ENCODE measurements around the gene PIP5K1B.

DNA sequence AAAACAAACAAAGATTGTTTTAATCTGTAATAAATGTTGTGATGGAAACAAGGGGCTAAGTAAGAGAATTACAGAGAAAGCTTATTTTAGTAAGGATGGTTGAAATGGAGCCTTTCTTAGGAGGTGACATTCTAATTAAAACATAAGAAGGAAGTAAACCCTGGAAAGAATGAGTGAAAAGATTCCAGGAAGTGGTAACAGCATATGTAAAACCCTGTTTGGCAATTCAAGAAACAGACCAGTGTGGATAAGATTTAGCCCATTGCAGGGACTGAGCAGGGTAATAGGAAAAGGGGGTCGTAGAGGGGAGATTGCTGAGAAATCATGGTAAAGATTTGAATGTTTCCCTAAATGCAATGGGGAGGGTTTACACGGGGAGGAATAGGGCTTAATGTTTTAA, 21.6 kb upstream of the PIP5K1B start:
- TF ChIP-seq, protein P1, sequence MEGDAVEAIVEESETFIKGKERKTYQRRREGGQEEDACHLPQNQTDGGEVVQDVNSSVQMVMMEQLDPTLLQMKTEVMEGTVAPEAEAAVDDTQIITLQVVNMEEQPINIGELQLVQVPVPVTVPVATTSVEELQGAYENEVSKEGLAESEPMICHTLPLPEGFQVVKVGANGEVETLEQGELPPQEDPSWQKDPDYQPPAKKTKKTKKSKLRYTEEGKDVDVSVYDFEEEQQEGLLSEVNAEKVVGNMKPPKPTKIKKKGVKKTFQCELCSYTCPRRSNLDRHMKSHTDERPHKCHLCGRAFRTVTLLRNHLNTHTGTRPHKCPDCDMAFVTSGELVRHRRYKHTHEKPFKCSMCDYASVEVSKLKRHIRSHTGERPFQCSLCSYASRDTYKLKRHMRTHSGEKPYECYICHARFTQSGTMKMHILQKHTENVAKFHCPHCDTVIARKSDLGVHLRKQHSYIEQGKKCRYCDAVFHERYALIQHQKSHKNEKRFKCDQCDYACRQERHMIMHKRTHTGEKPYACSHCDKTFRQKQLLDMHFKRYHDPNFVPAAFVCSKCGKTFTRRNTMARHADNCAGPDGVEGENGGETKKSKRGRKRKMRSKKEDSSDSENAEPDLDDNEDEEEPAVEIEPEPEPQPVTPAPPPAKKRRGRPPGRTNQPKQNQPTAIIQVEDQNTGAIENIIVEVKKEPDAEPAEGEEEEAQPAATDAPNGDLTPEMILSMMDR (conservative IDR thresholded peaks at IDR 0.05; ENCODE audit: low read length): no peak
- TF ChIP-seq EZH2phosphoT487 (IDR thresholded peaks at IDR 0.05; ENCODE audit: borderline replicate concordance, low read depth, low read length): no peak

Measured in OCI-LY7 (cell line).